ENCODE results near the gene E2F3.

DNA sequence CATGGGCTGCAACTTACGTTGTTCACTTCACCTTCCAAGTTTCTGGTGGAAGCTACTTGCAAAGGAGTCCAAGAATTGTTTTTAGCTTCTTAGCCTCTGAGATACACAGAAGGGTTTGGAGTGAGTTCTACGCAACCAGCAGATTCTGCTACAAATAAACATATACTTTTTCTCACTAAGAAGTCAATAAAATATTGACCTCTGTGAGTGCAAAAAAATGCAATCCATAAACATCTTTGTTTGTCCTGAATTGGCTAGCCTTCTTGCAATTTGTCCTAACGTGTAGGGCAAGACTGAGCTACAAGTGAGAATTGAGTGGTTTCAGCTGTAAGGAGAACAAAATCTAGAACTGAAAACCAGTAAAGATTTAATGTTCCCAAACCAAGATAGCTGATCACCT is 26.2 kb upstream of the E2F3 start:
- TF ChIP-seq EZH2 (IDR thresholded peaks at IDR 0.05; ENCODE audit: borderline replicate concordance, low read length), result no peak
- TF ChIP-seq, protein P1, sequence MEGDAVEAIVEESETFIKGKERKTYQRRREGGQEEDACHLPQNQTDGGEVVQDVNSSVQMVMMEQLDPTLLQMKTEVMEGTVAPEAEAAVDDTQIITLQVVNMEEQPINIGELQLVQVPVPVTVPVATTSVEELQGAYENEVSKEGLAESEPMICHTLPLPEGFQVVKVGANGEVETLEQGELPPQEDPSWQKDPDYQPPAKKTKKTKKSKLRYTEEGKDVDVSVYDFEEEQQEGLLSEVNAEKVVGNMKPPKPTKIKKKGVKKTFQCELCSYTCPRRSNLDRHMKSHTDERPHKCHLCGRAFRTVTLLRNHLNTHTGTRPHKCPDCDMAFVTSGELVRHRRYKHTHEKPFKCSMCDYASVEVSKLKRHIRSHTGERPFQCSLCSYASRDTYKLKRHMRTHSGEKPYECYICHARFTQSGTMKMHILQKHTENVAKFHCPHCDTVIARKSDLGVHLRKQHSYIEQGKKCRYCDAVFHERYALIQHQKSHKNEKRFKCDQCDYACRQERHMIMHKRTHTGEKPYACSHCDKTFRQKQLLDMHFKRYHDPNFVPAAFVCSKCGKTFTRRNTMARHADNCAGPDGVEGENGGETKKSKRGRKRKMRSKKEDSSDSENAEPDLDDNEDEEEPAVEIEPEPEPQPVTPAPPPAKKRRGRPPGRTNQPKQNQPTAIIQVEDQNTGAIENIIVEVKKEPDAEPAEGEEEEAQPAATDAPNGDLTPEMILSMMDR (conservative IDR thresholded peaks at IDR 0.05 in 1 of 2, IDR thresholded peaks at IDR 0.05 in 1 of 2; ENCODE audit: extremely low read depth in 1 of 2, insufficient read depth in 1 of 2, low read depth in 1 of 2, low read length in 2 of 2), result no peak
